ENCODE data around the gene RHBDD1. TPM values are rescaled to one million over a fixed set of nuclear protein-coding genes. Genes with fewer than 3 reads are reported as not detected.
A peak's percentile ranks its signal among the peaks of the same experiment; 100 is the strongest.

RHBDD1 gene
- total RNA-seq, 1 donor from 2014 or later, result 27.7 TPM

- H3K36me3 Mint-ChIP-seq (ENCODE audit: unreplicated experiment), result no peaks in the 10 kb centered on the region
- H3K4me3 Mint-ChIP-seq (ENCODE audit: unreplicated experiment), result no peak overlapping the region
- peak; percentile 48 for TF ChIP-seq CTCF (IDR thresholded peaks at IDR 0.05)
- peaks cover 30% of the 10 kb centered on the region for H3K27me3 Mint-ChIP-seq (ENCODE audit: unreplicated experiment)
- no peaks in the 10 kb centered on the region for H3K9me3 Mint-ChIP-seq (ENCODE audit: unreplicated experiment)
- DNase-seq (ENCODE audit: extremely low spot score, unreplicated experiment), result no peak
- H3K4me1 Mint-ChIP-seq (ENCODE audit: unreplicated experiment), result no peaks in the 10 kb centered on the region
- H3K27ac Mint-ChIP-seq (ENCODE audit: unreplicated experiment), result no peak overlapping the region
These were observed 22.6 kb upstream of the RHBDD1 start for GRCh38 chr2:226813148-226813701.

DNA sequence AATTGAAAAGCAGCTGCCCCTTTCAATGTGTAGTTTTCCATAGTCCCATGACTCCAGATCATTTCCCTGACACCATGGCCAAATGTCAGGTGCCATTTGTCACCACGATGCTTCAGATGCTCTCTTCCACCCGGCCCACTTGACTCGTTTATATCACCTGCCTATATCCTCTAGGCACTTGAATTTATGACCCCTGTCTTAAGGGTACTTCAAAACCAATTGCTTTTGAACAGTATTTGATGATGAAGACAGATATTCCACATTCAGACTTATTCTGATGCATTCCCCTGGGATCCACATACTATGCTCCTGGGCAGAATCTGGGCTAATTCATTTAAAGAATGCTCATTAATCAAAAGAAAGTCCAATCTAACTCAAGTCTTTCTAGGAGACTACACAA is 16.9 kb upstream of the RHBDD1 start:
- H3K4me1 Mint-ChIP-seq (ENCODE audit: unreplicated experiment), result no peaks in the 10 kb centered on the region
- H3K36me3 Mint-ChIP-seq (ENCODE audit: unreplicated experiment), result no peaks in the 10 kb centered on the region
- no peak overlapping the region for H3K27ac Mint-ChIP-seq (ENCODE audit: unreplicated experiment)
- H3K27me3 Mint-ChIP-seq (ENCODE audit: unreplicated experiment), result peaks cover 14% of the 10 kb centered on the region
- DNase-seq (ENCODE audit: extremely low spot score, unreplicated experiment), result no peak
- TF ChIP-seq CTCF (IDR thresholded peaks at IDR 0.05), result no peak
- peaks cover 4% of the 10 kb centered on the region for H3K9me3 Mint-ChIP-seq (ENCODE audit: unreplicated experiment)
- no peak overlapping the region for H3K4me3 Mint-ChIP-seq (ENCODE audit: unreplicated experiment)

- Mint-ChIP-seq H3K27me3 (ENCODE audit: unreplicated experiment) (no peaks in the 10 kb centered on the region), H3K4me3 (ENCODE audit: unreplicated experiment) (no peak overlapping the region), H3K4me1 (ENCODE audit: unreplicated experiment) (no peaks in the 10 kb centered on the region), H3K36me3 (ENCODE audit: unreplicated experiment) (no peaks in the 10 kb centered on the region), H3K27ac (ENCODE audit: unreplicated experiment) (no peak overlapping the region), H3K9me3 (ENCODE audit: unreplicated experiment) (peaks cover 4% of the 10 kb centered on the region)
- DNase-seq (ENCODE audit: extremely low spot score, unreplicated experiment), result no peak
- no peak for TF ChIP-seq CTCF (IDR thresholded peaks at IDR 0.05)
These were observed 10.8 kb upstream of the RHBDD1 start for GRCh38 chr2:226825056-226825455.

DNA sequence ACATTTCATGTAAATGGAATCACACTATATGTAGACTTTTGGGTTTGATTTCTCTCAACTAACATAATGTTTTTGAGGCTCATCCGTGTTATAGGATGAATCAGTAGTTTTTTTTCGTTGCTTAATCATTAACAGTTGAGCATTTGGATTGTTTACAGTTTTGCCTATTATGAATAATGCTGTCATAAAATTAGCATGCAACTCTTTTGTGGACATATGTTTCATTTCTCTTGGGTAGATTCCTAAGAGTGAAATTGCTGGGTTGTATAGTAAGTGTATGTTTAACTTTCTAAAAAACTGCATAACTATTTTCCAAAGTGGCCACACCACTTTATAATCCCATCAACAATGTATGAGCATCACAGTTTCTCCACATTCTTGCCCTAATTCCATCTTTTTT is 7.7 kb upstream of the RHBDD1 start:
- no peak for TF ChIP-seq CTCF (IDR thresholded peaks at IDR 0.05)
- no peaks in the 10 kb centered on the region for H3K27me3 Mint-ChIP-seq (ENCODE audit: unreplicated experiment)
- no peaks in the 10 kb centered on the region for H3K4me1 Mint-ChIP-seq (ENCODE audit: unreplicated experiment)
- H3K9me3 Mint-ChIP-seq (ENCODE audit: unreplicated experiment), result peaks cover 4% of the 10 kb centered on the region
- no peaks in the 10 kb centered on the region for H3K36me3 Mint-ChIP-seq (ENCODE audit: unreplicated experiment)
- no peak for DNase-seq (ENCODE audit: extremely low spot score, unreplicated experiment)
- H3K27ac Mint-ChIP-seq (ENCODE audit: unreplicated experiment), result no peak overlapping the region
- H3K4me3 Mint-ChIP-seq (ENCODE audit: unreplicated experiment), result no peak overlapping the region

DNA sequence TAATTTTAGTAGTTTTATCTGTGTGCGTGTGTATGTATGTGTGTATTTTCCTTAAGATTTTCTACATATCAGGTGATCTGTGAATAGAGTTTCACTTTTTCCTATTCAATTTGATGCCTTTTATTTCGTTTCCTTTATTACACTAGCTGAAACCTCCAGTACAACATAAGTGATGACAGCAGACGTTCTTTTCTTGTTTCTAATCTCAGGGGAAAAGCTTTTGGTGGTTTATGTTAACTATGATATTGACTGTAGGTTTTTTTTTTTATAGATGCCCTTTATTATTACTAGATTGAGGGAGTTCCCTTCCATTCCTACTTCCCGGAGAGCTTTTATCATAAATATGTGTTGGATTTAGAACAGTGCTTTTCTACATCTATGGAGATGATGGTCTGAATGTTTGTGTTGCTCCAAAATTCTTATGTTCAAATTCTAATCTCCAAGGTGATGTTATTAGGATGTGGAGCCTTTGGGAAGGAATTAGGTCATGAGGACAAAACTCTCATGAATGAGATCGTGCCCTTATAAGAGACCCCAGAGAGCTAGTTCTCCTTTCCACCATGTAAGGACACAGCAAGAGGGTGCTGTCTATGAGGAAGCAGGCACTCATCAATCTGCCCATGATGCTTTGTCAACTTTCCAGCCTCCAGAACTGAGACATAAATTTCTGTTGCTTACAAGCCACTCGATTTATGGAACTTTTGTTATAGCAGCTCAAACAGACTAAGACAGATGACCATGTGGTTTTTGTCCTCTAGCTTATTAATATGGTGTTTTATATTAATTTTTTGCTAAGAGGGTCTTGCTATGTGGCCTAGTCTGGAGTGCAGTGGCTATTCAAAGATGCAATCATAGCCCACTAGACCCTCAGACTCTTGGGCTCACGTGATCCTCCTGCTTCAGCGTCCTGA is 5.9 kb upstream of the RHBDD1 start:
- Mint-ChIP-seq H3K4me3 (ENCODE audit: unreplicated experiment) (no peak overlapping the region), H3K4me1 (ENCODE audit: unreplicated experiment) (peaks cover 2% of the 10 kb centered on the region), H3K27me3 (ENCODE audit: unreplicated experiment) (no peaks in the 10 kb centered on the region), H3K9me3 (ENCODE audit: unreplicated experiment) (no peaks in the 10 kb centered on the region), H3K27ac (ENCODE audit: unreplicated experiment) (no peak overlapping the region), H3K36me3 (ENCODE audit: unreplicated experiment) (no peaks in the 10 kb centered on the region)
- DNase-seq (ENCODE audit: extremely low spot score, unreplicated experiment), result no peak
- TF ChIP-seq CTCF (IDR thresholded peaks at IDR 0.05), result no peak

Data from osteocyte (in vitro differentiated cells).